GM19240 (cell line): ENCODE measurements around the gene CD8B.
"Not testable (repeated sequence)": the region's sequence is repeated elsewhere in the genome, so short reads cannot be mapped to it uniquely, and the experiment has no call there.

ENCODE experiments used
- DNase-seq: peaks from one replicate; pipeline ENCODE4 v3.0.0; 2011; ENCODE audit warnings: low spot score; ENCODE audit not compliant: insufficient read length

The CD8B gene

GRCh38 chr2:86836915-86837695, 24.6 kb downstream of the CD8B start:
- DNase-seq = not testable (repeated sequence)

DNA sequence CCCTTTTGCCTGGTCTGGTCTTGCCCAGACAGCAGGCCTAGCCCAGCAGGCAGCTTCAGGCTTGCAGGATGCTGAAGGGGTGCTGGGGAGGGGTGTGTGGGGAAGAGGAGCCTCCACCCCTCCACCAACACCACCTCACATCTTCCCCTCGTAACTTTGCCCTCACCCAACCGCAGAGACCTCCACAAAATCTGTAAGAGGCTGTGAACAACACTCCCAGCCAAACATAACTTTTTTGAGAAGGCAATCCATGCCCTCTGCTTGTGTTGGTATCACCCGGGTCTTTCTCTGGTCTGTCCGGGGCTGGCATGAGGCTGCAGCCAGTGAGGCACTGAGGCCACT, 26.2 kb downstream of the CD8B start:
- DNase-seq = not testable (repeated sequence)

DNA sequence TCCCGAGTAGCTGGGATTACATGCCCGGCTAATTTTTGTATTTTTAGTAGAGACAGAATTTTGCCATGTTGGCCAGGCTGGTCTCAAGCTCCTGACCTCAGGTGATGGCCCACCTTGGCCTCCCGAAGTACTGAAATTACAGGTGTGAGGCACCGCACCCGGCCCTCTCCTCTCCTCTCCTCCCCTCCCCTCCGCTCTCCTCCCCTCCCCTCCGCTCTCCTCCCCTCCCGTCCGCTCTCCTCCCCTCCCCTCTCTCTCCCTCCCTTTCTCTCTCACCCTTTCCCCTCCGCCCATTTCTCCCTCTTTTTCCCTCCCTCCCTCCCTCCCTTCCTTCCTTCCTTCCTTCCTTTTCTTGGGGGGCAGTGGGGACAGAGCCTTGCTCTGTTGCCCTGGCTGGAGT, 28.4 kb downstream of the CD8B start:
- DNase-seq = no peak

DNA sequence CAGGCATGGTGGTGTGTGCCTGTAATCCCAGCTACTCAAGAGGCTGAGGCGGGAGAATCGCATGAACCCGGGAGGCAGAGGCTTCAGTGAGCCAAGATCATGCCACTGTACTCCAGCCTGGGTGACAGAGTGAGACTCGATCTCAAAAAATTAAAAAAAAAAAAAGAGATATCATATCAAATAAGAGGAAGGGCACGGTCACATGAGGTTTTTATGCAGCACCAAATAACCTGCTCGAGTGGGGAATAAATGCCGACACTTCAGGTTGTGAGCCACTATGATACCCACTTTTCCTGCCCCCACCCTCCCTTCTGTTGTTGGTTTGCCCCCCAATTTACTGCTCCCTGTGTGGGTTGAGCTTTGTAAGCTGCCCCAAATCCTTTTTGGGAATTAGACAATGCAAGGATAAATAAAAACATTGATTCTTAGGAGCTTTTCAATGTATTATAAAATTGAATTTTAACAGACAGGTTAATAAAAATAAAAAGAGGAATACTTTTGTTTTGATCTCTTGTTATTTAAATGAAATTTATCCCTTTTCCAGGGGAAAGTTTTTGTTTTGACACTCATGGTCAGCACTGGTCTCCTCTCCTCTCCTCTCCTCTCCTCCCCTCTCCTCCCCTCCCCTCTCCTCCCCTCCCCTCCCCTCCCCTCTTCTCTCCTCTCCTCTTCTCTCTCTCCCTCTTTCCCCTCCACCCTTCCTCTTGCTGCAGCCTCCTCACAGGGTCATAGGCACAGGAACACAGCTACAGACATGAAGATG, 29.2 kb downstream of the CD8B start:
- DNase-seq = no peak

DNA sequence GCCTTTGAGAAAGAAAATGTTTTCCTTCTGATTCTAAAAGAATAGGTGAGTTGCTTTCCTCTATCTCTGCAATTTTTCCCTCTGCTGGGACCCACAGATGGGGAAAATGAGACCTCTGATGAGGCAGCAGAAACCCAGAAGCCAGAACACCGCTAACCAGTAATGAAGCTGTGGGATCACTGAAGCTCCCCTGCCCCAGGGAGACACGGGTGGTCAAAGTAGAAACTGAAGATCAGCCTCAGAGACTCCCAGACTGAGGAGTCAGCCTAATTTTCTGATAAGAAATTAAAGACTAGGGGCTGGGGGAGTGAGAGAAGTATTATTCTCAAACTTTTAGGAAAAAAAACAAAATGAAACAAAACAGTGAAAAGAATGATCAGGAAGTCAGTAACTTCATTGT, 30.1 kb downstream of the CD8B start:
- no peak for DNase-seq

DNA sequence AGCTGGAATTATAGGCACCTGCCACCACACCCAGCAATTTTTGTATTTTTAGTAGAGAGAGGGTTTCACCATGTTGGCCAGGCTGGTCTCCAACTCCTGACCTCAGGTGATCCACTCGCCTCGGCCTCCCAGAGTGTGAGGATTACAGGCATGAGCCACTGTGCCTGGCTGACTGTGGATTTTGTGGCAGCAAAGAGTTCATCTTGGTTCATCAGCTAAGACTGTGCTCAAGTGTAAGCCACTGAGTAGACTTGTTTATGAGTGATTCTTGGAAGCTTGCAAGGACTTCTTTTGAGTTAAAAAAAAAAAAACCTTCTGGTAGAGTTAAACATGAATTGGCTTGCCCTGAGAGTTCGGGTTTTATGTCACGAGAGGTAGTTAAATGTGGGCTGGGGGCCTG, 34.7 kb downstream of the CD8B start:
- no peak for DNase-seq

DNA sequence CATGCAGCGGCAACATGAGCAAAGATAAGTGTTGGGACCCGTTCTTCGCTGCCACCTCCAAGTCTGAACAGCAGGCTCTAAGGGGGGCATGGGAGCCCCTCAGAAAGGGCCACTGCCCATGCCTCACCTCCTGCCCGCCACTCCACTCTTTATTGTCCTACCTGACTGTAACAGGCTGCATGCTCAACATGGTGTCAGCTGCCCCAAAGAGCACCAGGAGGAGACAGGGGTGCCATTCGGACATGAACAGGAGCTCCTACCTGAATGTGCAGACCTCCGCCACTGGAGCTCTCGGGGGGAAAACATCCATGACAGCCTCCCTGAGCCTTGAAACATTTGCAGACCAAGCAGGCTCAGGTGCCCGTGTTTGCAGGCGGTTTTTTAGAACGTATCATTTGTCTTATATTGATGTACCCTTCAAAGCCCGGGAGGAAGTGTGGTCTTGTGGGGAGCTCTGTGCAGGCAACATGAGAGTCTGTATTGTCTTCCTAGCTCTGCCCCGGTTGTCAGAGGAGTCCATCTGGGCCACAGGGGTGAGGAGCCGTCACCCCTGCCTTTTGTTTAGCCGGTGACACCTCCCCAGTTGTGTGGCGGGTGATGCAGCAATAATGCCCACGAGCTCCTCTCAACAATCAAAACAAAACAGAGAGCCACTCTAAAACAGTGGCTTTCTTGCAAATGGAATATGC, 35.8 kb downstream of the CD8B start:
- DNase-seq = no peak

- no peak for DNase-seq
These were observed 36.5 kb downstream of the CD8B start for GRCh38 chr2:86825036-86825692.

DNA sequence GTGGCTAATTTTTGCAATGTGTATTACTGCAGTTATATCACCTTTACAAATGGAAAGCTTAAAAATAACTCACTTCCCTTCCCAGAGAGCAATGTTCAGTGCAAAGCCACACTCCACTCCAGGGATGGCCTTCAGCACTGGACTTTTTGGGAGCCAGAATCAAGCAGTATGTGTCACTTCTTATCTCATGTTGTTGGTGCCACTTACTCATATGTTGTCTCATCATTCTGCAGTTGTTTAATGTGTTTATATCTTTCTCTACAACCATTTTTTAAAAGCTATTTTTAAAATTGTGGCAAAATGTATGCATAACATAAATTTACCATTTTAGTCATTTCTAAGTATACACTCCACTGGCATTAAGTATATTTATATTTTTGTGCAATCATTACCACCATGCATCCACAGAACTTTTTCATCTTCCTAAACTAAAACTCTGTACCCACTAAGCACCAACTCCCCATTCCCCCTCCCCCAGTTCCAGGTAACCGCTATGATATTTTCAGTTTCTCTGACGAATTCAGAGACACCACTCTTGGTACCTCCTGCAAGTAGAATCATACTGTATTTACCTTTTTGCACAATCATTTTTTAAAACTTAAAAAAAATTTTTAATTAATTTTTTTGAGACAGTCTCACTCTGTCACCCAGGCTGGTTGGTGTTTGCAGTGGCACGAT, 38.9 kb downstream of the CD8B start:
- no peak for DNase-seq

GRCh38 chr2:86821842-86822241, 39.8 kb downstream of the CD8B start:
- no peak for DNase-seq

- DNase-seq = no peak
These were observed 40.4 kb downstream of the CD8B start for GRCh38 chr2:86821306-86821705.

DNA sequence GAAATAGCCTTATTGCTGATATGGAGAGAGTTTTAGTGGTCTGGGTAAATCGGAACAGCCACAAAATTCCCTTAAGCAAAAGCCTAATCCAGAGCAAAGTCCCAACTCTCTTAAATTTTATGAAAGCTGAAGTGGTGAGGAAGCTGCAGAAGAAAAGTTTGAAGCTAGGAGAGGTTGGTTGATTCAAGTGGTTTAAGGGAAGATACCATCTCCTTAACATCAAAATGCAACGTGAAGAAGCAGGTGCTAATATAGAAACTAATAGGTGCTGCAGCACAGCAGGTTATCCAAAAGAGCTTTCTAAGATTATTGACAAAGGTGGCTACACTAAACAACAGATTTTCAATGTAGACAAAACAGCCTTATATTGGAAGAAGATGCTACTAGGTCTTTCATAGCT, 42.7 kb downstream of the CD8B start:
- no peak for DNase-seq

GRCh38 chr2:86818114-86818801, 43.4 kb downstream of the CD8B start:
- DNase-seq = no peak

DNA sequence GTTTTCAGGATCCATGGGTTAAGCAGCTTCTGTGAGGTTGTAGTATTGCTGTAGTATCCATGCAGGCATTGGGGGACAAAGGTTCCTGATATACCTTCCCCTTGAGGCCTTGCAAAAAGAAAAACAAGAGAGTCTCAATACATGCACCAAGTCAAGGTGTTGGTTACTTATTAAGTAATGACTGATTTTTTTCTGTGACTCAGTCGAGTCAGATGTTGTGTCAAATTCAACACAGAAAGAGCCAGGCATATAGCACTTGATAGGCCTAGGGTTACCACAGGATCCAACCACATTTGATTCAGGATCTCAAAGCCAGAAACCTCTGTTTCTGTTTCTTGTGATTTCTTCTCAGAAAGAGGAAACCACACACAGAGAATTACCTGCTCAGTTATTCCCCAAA, 46.1 kb downstream of the CD8B start:
- DNase-seq = no peak

DNA sequence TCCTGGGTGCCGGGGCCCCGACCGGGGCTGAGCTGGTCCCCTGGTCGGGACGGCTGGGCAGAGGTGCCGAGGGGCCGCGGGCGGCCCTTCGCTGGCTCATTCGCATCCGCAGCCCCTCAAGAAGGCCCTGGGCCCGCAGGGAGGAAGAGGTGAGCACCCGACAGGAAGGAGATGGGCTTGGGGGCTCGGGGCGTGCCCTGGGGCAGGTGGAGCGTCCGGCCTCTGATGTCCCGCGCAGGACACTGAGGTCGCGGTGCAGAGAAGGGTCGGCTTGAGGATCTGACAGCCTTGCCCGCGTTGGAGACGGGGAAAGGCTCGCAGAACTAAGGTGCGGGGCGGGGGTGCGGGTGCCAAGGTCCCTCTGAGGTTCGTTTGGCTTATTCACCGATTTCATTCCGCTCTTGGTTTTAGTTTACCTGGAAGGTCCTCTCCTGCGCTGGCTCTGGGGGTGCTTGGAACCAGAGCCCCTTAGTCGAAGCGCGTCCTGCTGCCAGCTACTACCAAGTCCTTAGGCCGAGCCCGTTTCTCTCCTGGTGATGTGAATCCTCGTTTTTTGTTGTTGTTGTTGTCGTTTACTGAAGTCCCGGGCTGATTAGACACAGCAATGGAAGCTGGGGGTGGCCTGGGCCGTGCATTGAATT, 52.1 kb downstream of the CD8B start:
- DNase-seq = no peak

- DNase-seq = peak; percentile 83
These were observed 53.1 kb downstream of the CD8B start for GRCh38 chr2:86808315-86809161.

- no peak for DNase-seq
These were observed 54.0 kb downstream of the CD8B start for GRCh38 chr2:86807468-86808275.

DNA sequence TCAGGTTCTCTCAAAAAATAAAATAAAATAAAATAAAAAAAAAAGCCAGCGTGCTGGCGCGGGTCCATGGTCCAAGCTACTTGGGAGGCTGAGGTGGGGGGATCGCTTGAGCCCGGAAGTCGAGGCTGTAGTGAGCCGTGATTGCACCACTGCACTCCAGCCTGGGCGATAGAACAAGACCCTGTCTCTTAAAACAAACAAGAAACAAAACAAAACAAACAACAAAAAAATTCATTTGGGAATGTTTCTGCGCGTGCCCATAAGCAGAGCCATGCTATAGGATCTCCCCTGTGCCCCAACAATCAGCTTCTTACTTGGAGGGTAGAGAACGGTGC, 54.6 kb downstream of the CD8B start:
- no peak for DNase-seq
